ENCODE results near the gene EHF.

The EHF gene

GRCh38 chr11:34610324-34611041 is 10.4 kb upstream of the EHF start:
- no peak for DNase-seq (ENCODE audit: low spot score in 2 of 2)
- no peaks in the 10 kb centered on the region for H3K9me3 Mint-ChIP-seq
- H3K4me3 Mint-ChIP-seq, result no peak overlapping the region
- no peak overlapping the region for H3K27ac Mint-ChIP-seq
- no peak for ATAC-seq
- peaks cover 22% of the 10 kb centered on the region for H3K4me1 Mint-ChIP-seq
- H3K36me3 Mint-ChIP-seq, result no peaks in the 10 kb centered on the region

GRCh38 chr11:34613015-34613414 is 7.9 kb upstream of the EHF start:
- ATAC-seq, result no peak
- Mint-ChIP-seq H3K36me3 (no peaks in the 10 kb centered on the region), H3K4me1 (peaks cover 17% of the 10 kb centered on the region), H3K27ac (no peak overlapping the region), H3K9me3 (no peaks in the 10 kb centered on the region), H3K4me3 (no peak overlapping the region)
- no peak for DNase-seq (ENCODE audit: low spot score in 2 of 2)

GRCh38 chr11:34613552-34614056 is 7.3 kb upstream of the EHF start:
- H3K9me3 Mint-ChIP-seq, result no peaks in the 10 kb centered on the region
- H3K27ac Mint-ChIP-seq, result no peak overlapping the region
- ATAC-seq (peak; percentile 62), DNase-seq (ENCODE audit: low spot score in 2 of 2) (no peak)
- no peaks in the 10 kb centered on the region for H3K36me3 Mint-ChIP-seq
- peaks cover 17% of the 10 kb centered on the region for H3K4me1 Mint-ChIP-seq
- no peak overlapping the region for H3K4me3 Mint-ChIP-seq

GRCh38 chr11:34614344-34615104 is 6.4 kb upstream of the EHF start:
- H3K36me3 Mint-ChIP-seq, result no peaks in the 10 kb centered on the region
- H3K27ac Mint-ChIP-seq, result no peak overlapping the region
- H3K4me3 Mint-ChIP-seq, result no peak overlapping the region
- H3K4me1 Mint-ChIP-seq, result peaks cover 17% of the 10 kb centered on the region
- no peaks in the 10 kb centered on the region for H3K9me3 Mint-ChIP-seq
- peak; percentile 79 for ATAC-seq
- DNase-seq (ENCODE audit: low spot score in 2 of 2), result no peak

- H3K4me1 Mint-ChIP-seq, result peaks cover 17% of the 10 kb centered on the region
- ATAC-seq, result no peak
Measured at GRCh38 chr11:34616086-34616485, 4.8 kb upstream of the EHF start.

GRCh38 chr11:34616830-34617504 is 3.9 kb upstream of the EHF start:
- no peaks in the 10 kb centered on the region for H3K36me3 Mint-ChIP-seq
- no peak for DNase-seq (ENCODE audit: low spot score in 2 of 2)
- H3K9me3 Mint-ChIP-seq, result no peaks in the 10 kb centered on the region
- no peak for ATAC-seq
- H3K27ac Mint-ChIP-seq, result no peak overlapping the region
- no peak overlapping the region for H3K4me3 Mint-ChIP-seq
- peaks cover 17% of the 10 kb centered on the region for H3K4me1 Mint-ChIP-seq

More at GRCh38 chr11:34616086-34616485, 4.8 kb upstream of the EHF start:
- H3K27ac Mint-ChIP-seq, result no peak overlapping the region
- H3K4me3 Mint-ChIP-seq, result no peak overlapping the region
- no peak for DNase-seq (ENCODE audit: low spot score in 2 of 2)
- H3K36me3 Mint-ChIP-seq, result no peaks in the 10 kb centered on the region
- no peaks in the 10 kb centered on the region for H3K9me3 Mint-ChIP-seq

GRCh38 chr11:34618406-34618805 is 2.5 kb upstream of the EHF start:
- Mint-ChIP-seq H3K4me1 (peaks cover 14% of the 10 kb centered on the region), H3K9me3 (no peaks in the 10 kb centered on the region), H3K27ac (no peak overlapping the region), H3K36me3 (no peaks in the 10 kb centered on the region), H3K4me3 (no peak overlapping the region)
- ATAC-seq, result no peak
- DNase-seq (ENCODE audit: low spot score in 2 of 2), result no peak

GRCh38 chr11:34619062-34619516 is 1.8 kb upstream of the EHF start:
- Mint-ChIP-seq H3K36me3 (no peaks in the 10 kb centered on the region), H3K4me3 (no peak overlapping the region), H3K27ac (no peak overlapping the region), H3K9me3 (no peaks in the 10 kb centered on the region), H3K4me1 (peaks cover 18% of the 10 kb centered on the region)
- DNase-seq (ENCODE audit: low spot score in 2 of 2) (no peak), ATAC-seq (no peak)

- no peak overlapping the region for H3K4me3 Mint-ChIP-seq
- no peaks in the 10 kb centered on the region for H3K36me3 Mint-ChIP-seq
- no peak overlapping the region for H3K27ac Mint-ChIP-seq
- DNase-seq (ENCODE audit: low spot score in 2 of 2) (no peak), ATAC-seq (no peak)
- H3K9me3 Mint-ChIP-seq, result no peaks in the 10 kb centered on the region
- peaks cover 13% of the 10 kb centered on the region for H3K4me1 Mint-ChIP-seq
Measured at GRCh38 chr11:34620202-34620601, 691 bp upstream of the EHF start.

- H3K27ac Mint-ChIP-seq, result no peak overlapping the region
- H3K36me3 Mint-ChIP-seq, result no peaks in the 10 kb centered on the region
- no peaks in the 10 kb centered on the region for H3K9me3 Mint-ChIP-seq
- no peak overlapping the region for H3K4me3 Mint-ChIP-seq
- ATAC-seq, result no peak
- no peak for DNase-seq (ENCODE audit: low spot score in 2 of 2)
- H3K4me1 Mint-ChIP-seq, result peaks cover 21% of the 10 kb centered on the region
Measured at GRCh38 chr11:34621876-34622275, 983 bp downstream of the EHF start.

GRCh38 chr11:34623463-34623862 is 2.6 kb downstream of the EHF start:
- H3K36me3 Mint-ChIP-seq, result no peaks in the 10 kb centered on the region
- DNase-seq (ENCODE audit: low spot score in 2 of 2) (no peak), ATAC-seq (no peak)
- no peak overlapping the region for H3K27ac Mint-ChIP-seq
- peak overlapping the region; percentile 30 for H3K4me3 Mint-ChIP-seq
- H3K4me1 Mint-ChIP-seq, result peaks cover 23% of the 10 kb centered on the region
- no peaks in the 10 kb centered on the region for H3K9me3 Mint-ChIP-seq

- no peaks in the 10 kb centered on the region for H3K9me3 Mint-ChIP-seq
- peak overlapping the region; percentile 30 for H3K4me3 Mint-ChIP-seq
- no peaks in the 10 kb centered on the region for H3K36me3 Mint-ChIP-seq
- DNase-seq (ENCODE audit: low spot score in 2 of 2) (peak; percentile 37 to 79), ATAC-seq (peak; percentile 91)
- H3K27ac Mint-ChIP-seq, result no peak overlapping the region
- peaks cover 23% of the 10 kb centered on the region for H3K4me1 Mint-ChIP-seq
Measured at GRCh38 chr11:34624069-34624468, 3.2 kb downstream of the EHF start.

- H3K27ac Mint-ChIP-seq, result no peak overlapping the region
- no peaks in the 10 kb centered on the region for H3K36me3 Mint-ChIP-seq
Measured at GRCh38 chr11:34625576-34625975, 4.7 kb downstream of the EHF start.

GRCh38 chr11:34626393-34626792 is 5.5 kb downstream of the EHF start:
- Mint-ChIP-seq H3K9me3 (no peaks in the 10 kb centered on the region), H3K4me1 (peaks cover 23% of the 10 kb centered on the region), H3K4me3 (no peak overlapping the region), H3K36me3 (no peaks in the 10 kb centered on the region), H3K27ac (no peak overlapping the region)
- DNase-seq (ENCODE audit: low spot score in 2 of 2) (no peak), ATAC-seq (peak; percentile 90)

More at GRCh38 chr11:34625576-34625975, 4.7 kb downstream of the EHF start:
- no peak overlapping the region for H3K4me3 Mint-ChIP-seq
- DNase-seq (ENCODE audit: low spot score in 2 of 2), result no peak
- no peaks in the 10 kb centered on the region for H3K9me3 Mint-ChIP-seq
- peaks cover 23% of the 10 kb centered on the region for H3K4me1 Mint-ChIP-seq
- no peak for ATAC-seq

GRCh38 chr11:34627197-34627596 is 6.3 kb downstream of the EHF start:
- Mint-ChIP-seq H3K27ac (no peak overlapping the region), H3K4me1 (peaks cover 23% of the 10 kb centered on the region), H3K9me3 (no peaks in the 10 kb centered on the region), H3K4me3 (no peak overlapping the region), H3K36me3 (no peaks in the 10 kb centered on the region)
- ATAC-seq (no peak), DNase-seq (ENCODE audit: low spot score in 2 of 2) (no peak)

Measured in stimulated activated effector memory CD8-positive, alpha-beta T cell treated with anti-CD3 and anti-CD28 coated beads, Interleukin-12 subunit alpha, Interleukin-12 subunit beta, amount 100 ng/mL, for 72 hours (primary cell).